HepG2 (cell line): Measurements from ENCODE around the gene PRPSAP1. TPM values are rescaled to one million over a fixed set of nuclear protein-coding genes. Genes with fewer than 3 reads are reported as not detected.
A peak's percentile ranks its signal among the peaks of the same experiment; 100 is the strongest.

ENCODE experiments used
- ARID3A ChIP-seq: IDR thresholded peaks from 2 replicates; pipeline ENCODE4 v1.6.1; 2012; ENCODE audit warnings: low read depth, low read length, improper control_type of control experiment
- DBP ChIP-seq: sonication (generic); formaldehyde crosslinking; IDR thresholded peaks from 2 replicates; pipeline ENCODE4 v1.4.0; 2020; ENCODE audit warnings: missing genetic modification reagents; ENCODE audit errors: not compliant biosample characterization
- ELK4 ChIP-seq: sonication (generic); formaldehyde crosslinking; IDR thresholded peaks from 2 replicates; pipeline ENCODE4 v1.9.0; 2021; ENCODE audit warnings: missing genetic modification reagents, borderline replicate concordance
- ETV5 ChIP-seq: IDR thresholded peaks from 2 replicates; pipeline ENCODE4 v1.6.1; 2018; ENCODE audit warnings: missing biosample characterization, missing genetic modification reagents, inconsistent platforms, borderline replicate concordance
- FLYWCH1 ChIP-seq: sonication (generic); formaldehyde crosslinking; IDR thresholded peaks from 2 replicates; pipeline ENCODE4 v1.8.1; 2023; ENCODE audit warnings: mild to moderate bottlenecking, missing genetic modification reagents
- MAFG ChIP-seq: sonication (generic); formaldehyde crosslinking; IDR thresholded peaks from 2 replicates; pipeline ENCODE4 v1.5.1; 2020; ENCODE audit warnings: mild to moderate bottlenecking, missing genetic modification reagents
- MAX ChIP-seq: IDR thresholded peaks from 2 replicates; pipeline ENCODE4 v1.6.1; 2012; ENCODE audit warnings: inconsistent platforms
- SAP130 ChIP-seq: IDR thresholded peaks from 2 replicates; pipeline ENCODE4 v1.6.1; 2016; ENCODE audit warnings: low read depth
- SETDB1 ChIP-seq: sonication (generic); formaldehyde crosslinking; IDR thresholded peaks from 2 replicates; pipeline ENCODE4 v1.5.1; 2020; ENCODE audit warnings: missing genetic modification reagents, mild to moderate bottlenecking, borderline replicate concordance
- SKI ChIP-seq: fragments of 450-650 bp; IDR thresholded peaks from one replicate; pipeline ENCODE4 v1.6.1; 2018; ENCODE audit warnings: mild to moderate bottlenecking; ENCODE audit not compliant: partially characterized antibody
- SOX13 ChIP-seq, 3 experiments: fragments of 450-650 bp in 1 of 3; sonication (generic) in 1 of 3; formaldehyde crosslinking in 1 of 3; IDR thresholded peaks in 2 of 3; conservative IDR thresholded peaks in 1 of 3; 2 replicates each; pipeline versions ENCODE4 v1.5.0 to v1.6.1; 2016 to 2020; ENCODE audit warnings: antibody characterized with exemption in 1 of 3, mild to moderate bottlenecking in 1 of 3, missing compliant biosample characterization in 1 of 3, missing genetic modification reagents in 1 of 3, moderate library complexity in 1 of 3
- TAF1 ChIP-seq: sonication (generic); formaldehyde crosslinking; IDR thresholded peaks from 2 replicates; pipeline ENCODE4 v1.4.0; 2020; ENCODE audit warnings: missing genetic modification reagents
- ZNF382 ChIP-seq: sonication (generic); formaldehyde crosslinking; IDR thresholded peaks from 2 replicates; pipeline ENCODE4 v1.5.0; 2020; ENCODE audit warnings: missing genetic modification reagents, mild to moderate bottlenecking, borderline replicate concordance
- ZNF562 ChIP-seq: sonication (generic); formaldehyde crosslinking; IDR thresholded peaks from 2 replicates; pipeline ENCODE4 v1.8.0; 2022; ENCODE audit warnings: missing genetic modification reagents, borderline replicate concordance
- ZNF607 ChIP-seq: sonication (generic); formaldehyde crosslinking; IDR thresholded peaks from 2 replicates; pipeline ENCODE4 v1.5.1; 2020; ENCODE audit warnings: missing genetic modification reagents, mild to moderate bottlenecking, borderline replicate concordance
- ZNF761 ChIP-seq: sonication (generic); formaldehyde crosslinking; conservative IDR thresholded peaks from 2 replicates; pipeline ENCODE4 v1.4.0; 2020; ENCODE audit warnings: mild to moderate bottlenecking, missing genetic modification reagents
- polyA plus RNA-seq, 8 experiments: library from polyadenylated mRNA; depleted of rRNA in 3 of 8; stranded (reverse) in 7 of 8; unstranded in 1 of 8; fragments of >200 nt; fragmentation: Illumina TruSeq in 4 of 8; extraction: Trizol in 4 of 8; gene quantifications; 2 replicates each; pipeline versions ENCODE4 v1.2.1 to v1.2.3, GENCODE V29; 2011 to 2016; ENCODE audit warnings: low read depth in 4 of 8, missing spikeins in 1 of 8, mixed read lengths in 1 of 8; ENCODE audit not compliant: insufficient read depth in 1 of 8
- total RNA-seq, 5 experiments: library from RNA; depleted of rRNA; stranded (reverse); fragments of >200 nt; fragmentation: Illumina TruSeq; extraction: Trizol; gene quantifications; 2 replicates each; pipeline ENCODE4 v1.2.3, GENCODE V29; 2016; ENCODE audit warnings: low read depth in 1 of 5
- TF ChIP-seq, protein P1 (sequence below), 2 experiments: sonication (generic) in 1 of 2; formaldehyde crosslinking in 1 of 2; IDR thresholded peaks; 2 replicates each; pipeline versions ENCODE4 v1.6.1 to v1.9.0; 2014 to 2022; ENCODE audit warnings: antibody characterized with exemption in 1 of 2, borderline replicate concordance in 1 of 2, inconsistent platforms in 1 of 2, low read depth in 1 of 2, missing genetic modification reagents in 1 of 2

Gene PRPSAP1
- total and polyA plus RNA-seq, 2 of the 13 experiments (the other 11 are each of a cell fraction or from before 2014, with no cell fraction given), result 91.1 to 314 TPM

DNA sequence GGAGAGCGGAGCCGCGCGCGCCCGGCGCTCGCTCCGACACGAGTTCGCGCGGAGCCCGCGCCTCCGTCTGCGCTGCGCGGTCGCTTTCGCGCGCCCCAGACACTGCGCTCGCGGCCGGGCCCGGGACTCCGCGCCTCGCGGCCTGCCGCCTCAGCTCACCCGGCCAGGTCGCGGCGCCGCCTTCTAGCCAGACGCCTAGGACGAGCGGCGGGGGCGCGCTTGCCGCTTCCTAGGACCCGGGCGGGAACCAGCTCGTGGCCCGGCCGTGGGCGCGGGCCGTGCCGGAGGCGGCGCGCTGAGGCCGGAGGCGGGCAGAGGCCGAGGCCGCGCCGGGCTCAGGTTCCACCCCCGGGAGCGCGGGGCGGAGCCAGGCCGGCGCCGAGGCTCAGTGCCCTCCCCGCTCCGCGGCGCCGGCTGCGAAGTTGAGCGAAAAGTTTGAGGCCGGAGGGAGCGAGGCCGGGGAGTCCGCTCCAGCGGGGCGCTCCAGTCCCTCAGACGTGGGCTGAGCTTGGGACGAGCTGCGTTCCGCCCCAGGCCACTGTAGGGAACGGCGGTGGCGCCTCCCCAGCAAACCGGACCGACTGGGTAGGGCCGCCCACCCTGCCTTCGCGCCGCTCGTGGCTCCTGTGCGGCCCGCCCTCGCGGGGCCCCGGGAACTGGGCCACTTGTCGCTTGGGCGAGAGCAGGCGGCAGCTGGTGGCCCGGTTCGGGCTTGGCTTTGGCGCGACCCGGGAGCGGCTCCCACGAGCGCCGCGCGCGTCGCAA lies 30.7 kb upstream of the PRPSAP1 start, which contains the start of gene SPHK1 (continued):
- no peak for TF ChIP-seq DBP
- no peak for TF ChIP-seq ARID3A
- TF ChIP-seq, protein P1, sequence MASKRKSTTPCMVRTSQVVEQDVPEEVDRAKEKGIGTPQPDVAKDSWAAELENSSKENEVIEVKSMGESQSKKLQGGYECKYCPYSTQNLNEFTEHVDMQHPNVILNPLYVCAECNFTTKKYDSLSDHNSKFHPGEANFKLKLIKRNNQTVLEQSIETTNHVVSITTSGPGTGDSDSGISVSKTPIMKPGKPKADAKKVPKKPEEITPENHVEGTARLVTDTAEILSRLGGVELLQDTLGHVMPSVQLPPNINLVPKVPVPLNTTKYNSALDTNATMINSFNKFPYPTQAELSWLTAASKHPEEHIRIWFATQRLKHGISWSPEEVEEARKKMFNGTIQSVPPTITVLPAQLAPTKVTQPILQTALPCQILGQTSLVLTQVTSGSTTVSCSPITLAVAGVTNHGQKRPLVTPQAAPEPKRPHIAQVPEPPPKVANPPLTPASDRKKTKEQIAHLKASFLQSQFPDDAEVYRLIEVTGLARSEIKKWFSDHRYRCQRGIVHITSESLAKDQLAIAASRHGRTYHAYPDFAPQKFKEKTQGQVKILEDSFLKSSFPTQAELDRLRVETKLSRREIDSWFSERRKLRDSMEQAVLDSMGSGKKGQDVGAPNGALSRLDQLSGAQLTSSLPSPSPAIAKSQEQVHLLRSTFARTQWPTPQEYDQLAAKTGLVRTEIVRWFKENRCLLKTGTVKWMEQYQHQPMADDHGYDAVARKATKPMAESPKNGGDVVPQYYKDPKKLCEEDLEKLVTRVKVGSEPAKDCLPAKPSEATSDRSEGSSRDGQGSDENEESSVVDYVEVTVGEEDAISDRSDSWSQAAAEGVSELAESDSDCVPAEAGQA (IDR thresholded peaks at IDR 0.05; ENCODE audit: low read depth), result no peak
- TF ChIP-seq, protein P1 (CRISPR knock-in tag; IDR thresholded peaks at IDR 0.05; ENCODE audit: borderline replicate concordance), result no peak; the same call in 1 of the 2 replicates
- no peak; the same call in 1 of the 2 replicates for TF ChIP-seq ZNF562 (CRISPR knock-in tag)
- no peak for TF ChIP-seq ELK4 (CRISPR knock-in tag)
- TF ChIP-seq TAF1 (CRISPR knock-in tag), result peak; percentile 83
- no peak for TF ChIP-seq MAFG
- peak; percentile 62 for TF ChIP-seq SAP130 (CRISPR knock-in tag)
- TF ChIP-seq SOX13 (IDR thresholded peaks at IDR 0.05), result no peak
- TF ChIP-seq SOX13 (CRISPR knock-in tag; conservative IDR thresholded peaks at IDR 0.05 in 1 of 2, IDR thresholded peaks at IDR 0.05 in 1 of 2), result peak in 1 of 2 experiments; percentile 28; a peak in 1 of 4 replicates
- peak; percentile 86 for TF ChIP-seq MAX
- no peak; the same call in 1 of the 2 replicates for TF ChIP-seq FLYWCH1 (CRISPR knock-in tag)
- peak; percentile 92 for TF ChIP-seq SKI
- no peak for TF ChIP-seq ZNF382 (CRISPR knock-in tag)
- no peak for TF ChIP-seq SETDB1 (CRISPR knock-in tag)
- TF ChIP-seq ZNF761, result no peak; the same call in 1 of the 2 replicates
- peak; percentile 53 for TF ChIP-seq ZNF607 (CRISPR knock-in tag)
- 0 out of 2 replicates have a peak, but pooled peaks have one; percentile 33 for TF ChIP-seq ETV5 (CRISPR knock-in tag)
